WTC11 (cell line): ENCODE measurements around the gene PTPN7.

Source experiments
- ATF1 ChIP-seq: sonication (generic); formaldehyde crosslinking; IDR thresholded peaks from 2 replicates; pipeline ENCODE4 v1.8.1; 2023; ENCODE audit warnings: mild to moderate bottlenecking, moderate library complexity, missing genetic modification reagents
- CREB1 ChIP-seq: sonication (generic); formaldehyde crosslinking; IDR thresholded peaks from 2 replicates; pipeline ENCODE4 v1.8.0; 2023; ENCODE audit warnings: mild to moderate bottlenecking, missing genetic modification reagents
- CREM ChIP-seq: sonication (generic); formaldehyde crosslinking; IDR thresholded peaks from 2 replicates; pipeline ENCODE4 v1.8.1; 2022; ENCODE audit warnings: mild to moderate bottlenecking, missing genetic modification reagents, moderate library complexity
- ELF4 ChIP-seq: sonication (generic); formaldehyde crosslinking; IDR thresholded peaks from 2 replicates; pipeline ENCODE4 v1.8.1; 2022; ENCODE audit warnings: low read depth, mild to moderate bottlenecking, moderate library complexity, missing genetic modification reagents
- FOXJ3 ChIP-seq: sonication (generic); formaldehyde crosslinking; IDR thresholded peaks from 2 replicates; pipeline ENCODE4 v1.9.0; 2021; ENCODE audit warnings: missing genetic modification reagents, mild to moderate bottlenecking, borderline replicate concordance
- FOXK1 ChIP-seq: sonication (generic); formaldehyde crosslinking; IDR thresholded peaks from 2 replicates; pipeline ENCODE4 v1.8.0; 2022; ENCODE audit warnings: mild to moderate bottlenecking, moderate library complexity, missing genetic modification reagents
- NR2C2 ChIP-seq: sonication (generic); formaldehyde crosslinking; IDR thresholded peaks from 2 replicates; pipeline ENCODE4 v1.8.0; 2022; ENCODE audit warnings: mild to moderate bottlenecking, missing genetic modification reagents
- SP1 ChIP-seq: sonication (generic); formaldehyde crosslinking; conservative IDR thresholded peaks from 2 replicates; pipeline ENCODE4 v1.8.1; 2022; ENCODE audit warnings: missing genetic modification reagents
- TF ChIP-seq, protein P1 (sequence below): fragments of 200-600 bp; IDR thresholded peaks from 2 replicates; pipeline ENCODE4 v1.8.0; 2022; ENCODE audit warnings: antibody characterized with exemption
- TF ChIP-seq, protein P2 (sequence below): sonication (generic); formaldehyde crosslinking; IDR thresholded peaks from 2 replicates; pipeline ENCODE4 v1.8.1; 2023; ENCODE audit warnings: mild to moderate bottlenecking, missing genetic modification reagents, moderate library complexity
- TF ChIP-seq, protein P3 (sequence below): sonication (generic); formaldehyde crosslinking; IDR thresholded peaks from 2 replicates; pipeline ENCODE4 v1.8.1; 2023; ENCODE audit warnings: mild to moderate bottlenecking, missing genetic modification reagents
- TF ChIP-seq, protein P4 (sequence below): sonication (generic); formaldehyde crosslinking; IDR thresholded peaks from 2 replicates; pipeline ENCODE4 v1.8.1; 2023; ENCODE audit warnings: mild to moderate bottlenecking, missing genetic modification reagents, moderate library complexity
- TF ChIP-seq, protein P5 (sequence below): sonication (generic); formaldehyde crosslinking; IDR thresholded peaks from 2 replicates; pipeline ENCODE4 v1.8.1; 2022; ENCODE audit warnings: low read depth, missing genetic modification reagents, borderline replicate concordance

DNA sequence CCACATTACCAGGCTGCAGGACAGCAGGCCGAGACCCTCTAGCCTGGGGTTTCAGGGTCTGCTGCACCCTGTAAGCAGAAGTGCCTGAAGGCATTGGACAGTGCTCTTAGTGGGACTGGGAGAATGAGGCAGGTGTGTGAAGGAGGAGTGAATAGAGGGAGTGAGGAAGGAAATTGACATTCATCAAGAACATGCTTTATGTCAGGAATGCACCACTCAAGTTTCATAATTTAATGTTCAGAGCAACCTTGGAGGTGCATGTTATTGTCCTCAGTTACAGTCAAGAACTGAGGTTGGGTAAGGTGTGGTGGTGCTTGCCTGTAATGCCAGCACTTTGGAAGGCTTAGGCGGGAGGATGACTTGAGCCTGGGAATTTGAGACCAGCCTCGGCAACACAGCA lies 49.4 kb downstream of the PTPN7 start:
- TF ChIP-seq FOXJ3 (no peak), FOXK1 (CRISPR knock-in tag) (no peak), ATF1 (CRISPR knock-in tag) (no peak), ELF4 (CRISPR knock-in tag) (no peak), CREM (CRISPR knock-in tag) (no peak), CREB1 (CRISPR knock-in tag) (no peak), SP1 (CRISPR knock-in tag) (no peak), NR2C2 (CRISPR knock-in tag) (no peak)
- TF ChIP-seq, protein P1, sequence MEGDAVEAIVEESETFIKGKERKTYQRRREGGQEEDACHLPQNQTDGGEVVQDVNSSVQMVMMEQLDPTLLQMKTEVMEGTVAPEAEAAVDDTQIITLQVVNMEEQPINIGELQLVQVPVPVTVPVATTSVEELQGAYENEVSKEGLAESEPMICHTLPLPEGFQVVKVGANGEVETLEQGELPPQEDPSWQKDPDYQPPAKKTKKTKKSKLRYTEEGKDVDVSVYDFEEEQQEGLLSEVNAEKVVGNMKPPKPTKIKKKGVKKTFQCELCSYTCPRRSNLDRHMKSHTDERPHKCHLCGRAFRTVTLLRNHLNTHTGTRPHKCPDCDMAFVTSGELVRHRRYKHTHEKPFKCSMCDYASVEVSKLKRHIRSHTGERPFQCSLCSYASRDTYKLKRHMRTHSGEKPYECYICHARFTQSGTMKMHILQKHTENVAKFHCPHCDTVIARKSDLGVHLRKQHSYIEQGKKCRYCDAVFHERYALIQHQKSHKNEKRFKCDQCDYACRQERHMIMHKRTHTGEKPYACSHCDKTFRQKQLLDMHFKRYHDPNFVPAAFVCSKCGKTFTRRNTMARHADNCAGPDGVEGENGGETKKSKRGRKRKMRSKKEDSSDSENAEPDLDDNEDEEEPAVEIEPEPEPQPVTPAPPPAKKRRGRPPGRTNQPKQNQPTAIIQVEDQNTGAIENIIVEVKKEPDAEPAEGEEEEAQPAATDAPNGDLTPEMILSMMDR: no peak
- TF ChIP-seq, protein P2, sequence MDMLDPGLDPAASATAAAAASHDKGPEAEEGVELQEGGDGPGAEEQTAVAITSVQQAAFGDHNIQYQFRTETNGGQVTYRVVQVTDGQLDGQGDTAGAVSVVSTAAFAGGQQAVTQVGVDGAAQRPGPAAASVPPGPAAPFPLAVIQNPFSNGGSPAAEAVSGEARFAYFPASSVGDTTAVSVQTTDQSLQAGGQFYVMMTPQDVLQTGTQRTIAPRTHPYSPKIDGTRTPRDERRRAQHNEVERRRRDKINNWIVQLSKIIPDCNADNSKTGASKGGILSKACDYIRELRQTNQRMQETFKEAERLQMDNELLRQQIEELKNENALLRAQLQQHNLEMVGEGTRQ (CRISPR knock-in tag): no peak
- TF ChIP-seq, protein P3, sequence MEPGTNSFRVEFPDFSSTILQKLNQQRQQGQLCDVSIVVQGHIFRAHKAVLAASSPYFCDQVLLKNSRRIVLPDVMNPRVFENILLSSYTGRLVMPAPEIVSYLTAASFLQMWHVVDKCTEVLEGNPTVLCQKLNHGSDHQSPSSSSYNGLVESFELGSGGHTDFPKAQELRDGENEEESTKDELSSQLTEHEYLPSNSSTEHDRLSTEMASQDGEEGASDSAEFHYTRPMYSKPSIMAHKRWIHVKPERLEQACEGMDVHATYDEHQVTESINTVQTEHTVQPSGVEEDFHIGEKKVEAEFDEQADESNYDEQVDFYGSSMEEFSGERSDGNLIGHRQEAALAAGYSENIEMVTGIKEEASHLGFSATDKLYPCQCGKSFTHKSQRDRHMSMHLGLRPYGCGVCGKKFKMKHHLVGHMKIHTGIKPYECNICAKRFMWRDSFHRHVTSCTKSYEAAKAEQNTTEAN (CRISPR knock-in tag): no peak
- TF ChIP-seq, protein P4, sequence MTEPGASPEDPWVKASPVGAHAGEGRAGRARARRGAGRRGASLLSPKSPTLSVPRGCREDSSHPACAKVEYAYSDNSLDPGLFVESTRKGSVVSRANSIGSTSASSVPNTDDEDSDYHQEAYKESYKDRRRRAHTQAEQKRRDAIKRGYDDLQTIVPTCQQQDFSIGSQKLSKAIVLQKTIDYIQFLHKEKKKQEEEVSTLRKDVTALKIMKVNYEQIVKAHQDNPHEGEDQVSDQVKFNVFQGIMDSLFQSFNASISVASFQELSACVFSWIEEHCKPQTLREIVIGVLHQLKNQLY (CRISPR knock-in tag): no peak
- TF ChIP-seq, protein P5, sequence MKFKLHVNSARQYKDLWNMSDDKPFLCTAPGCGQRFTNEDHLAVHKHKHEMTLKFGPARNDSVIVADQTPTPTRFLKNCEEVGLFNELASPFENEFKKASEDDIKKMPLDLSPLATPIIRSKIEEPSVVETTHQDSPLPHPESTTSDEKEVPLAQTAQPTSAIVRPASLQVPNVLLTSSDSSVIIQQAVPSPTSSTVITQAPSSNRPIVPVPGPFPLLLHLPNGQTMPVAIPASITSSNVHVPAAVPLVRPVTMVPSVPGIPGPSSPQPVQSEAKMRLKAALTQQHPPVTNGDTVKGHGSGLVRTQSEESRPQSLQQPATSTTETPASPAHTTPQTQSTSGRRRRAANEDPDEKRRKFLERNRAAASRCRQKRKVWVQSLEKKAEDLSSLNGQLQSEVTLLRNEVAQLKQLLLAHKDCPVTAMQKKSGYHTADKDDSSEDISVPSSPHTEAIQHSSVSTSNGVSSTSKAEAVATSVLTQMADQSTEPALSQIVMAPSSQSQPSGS: no peak
